Measurements from ENCODE around the gene RBM34.

DNA sequence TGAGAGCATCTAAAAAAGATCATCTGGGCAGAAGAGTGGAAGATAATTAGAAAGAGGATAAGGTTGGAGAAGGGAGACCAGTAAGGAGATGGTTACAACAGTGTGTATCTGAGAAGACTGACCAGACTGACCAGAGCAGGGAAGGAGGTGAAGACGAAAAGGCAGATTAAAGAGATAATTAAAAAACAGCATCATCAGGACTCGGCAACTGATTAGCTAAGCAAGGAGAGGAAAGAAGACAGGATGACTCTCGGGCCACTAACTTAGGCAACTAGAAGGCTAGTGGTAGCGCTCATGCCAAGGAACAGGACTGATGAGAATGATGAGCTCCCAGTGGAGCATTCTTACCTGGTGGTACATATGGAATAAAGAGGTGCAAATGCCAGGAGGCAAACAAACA, 3.9 kb downstream of the RBM34 start:
- no peak for TF ChIP-seq SP1 (IDR thresholded peaks at IDR 0.05)
- TF ChIP-seq L3MBTL2 (conservative IDR thresholded peaks at IDR 0.05) = no peak
- TF ChIP-seq BHLHE40 (IDR thresholded peaks at IDR 0.05; ENCODE audit: borderline replicate concordance) = no peak
- TF ChIP-seq ZNF384 (IDR thresholded peaks at IDR 0.05) = no peak
